GM23338 (cell line): ENCODE data around the gene CDK10. TPM values are rescaled to one million over a fixed set of nuclear protein-coding genes. Genes with fewer than 3 reads are reported as not detected.

ENCODE experiments used
- ATAC-seq: fragments of 200-7000 bp; cut with Tn5 transposase; 3 replicates; pipeline ENCODE4 v1.9.1; 2020
- DNase-seq: peaks from one replicate; pipeline ENCODE4 v3.0.0-alpha.2; 2015; ENCODE audit warnings: low spot score
- H2AFZ ChIP-seq: fragments of 200-600 bp; sonication (generic); 2 replicates; pipeline ENCODE4 v1.8.0; 2016; ENCODE audit warnings: antibody characterized with exemption, mild to moderate bottlenecking, moderate library complexity
- H3F3A ChIP-seq: fragments of 200-600 bp; sonication (generic); replicated peaks from 2 replicates; pipeline ENCODE4 v1.8.0; 2017; ENCODE audit warnings: antibody characterized with exemption, mixed run types, low read depth
- H3K27ac ChIP-seq: fragments of 200-600 bp; sonication (generic); 2 replicates; pipeline ENCODE4 v1.6.1; 2016; ENCODE audit warnings: low read depth
- H3K27me3 ChIP-seq: fragments of 200-600 bp; sonication (generic); 2 replicates; pipeline ENCODE4 v1.8.0; 2016; ENCODE audit warnings: mild to moderate bottlenecking, mixed run types, moderate library complexity; ENCODE audit not compliant: insufficient read depth
- H3K36me3 ChIP-seq: fragments of 200-600 bp; sonication (generic); 2 replicates; pipeline ENCODE4 v1.8.0; 2016; ENCODE audit warnings: mild to moderate bottlenecking; ENCODE audit not compliant: insufficient read depth
- H3K4me1 ChIP-seq: fragments of 200-600 bp; sonication (generic); 2 replicates; pipeline ENCODE4 v1.8.0; 2016; ENCODE audit warnings: mild to moderate bottlenecking, moderate library complexity; ENCODE audit not compliant: insufficient read depth
- H3K4me2 ChIP-seq: fragments of 200-600 bp; sonication (generic); 2 replicates; pipeline ENCODE4 v1.7.1; 2017; ENCODE audit warnings: mixed run types
- H3K4me3 ChIP-seq: fragments of 200-600 bp; sonication (generic); 2 replicates; pipeline ENCODE4 v1.6.1; 2016; ENCODE audit warnings: mixed run types
- H3K79me2 ChIP-seq: fragments of 200-600 bp; sonication (generic); replicated peaks from 2 replicates; pipeline ENCODE4 v1.8.0; 2017; ENCODE audit warnings: mild to moderate bottlenecking; ENCODE audit not compliant: insufficient read depth
- H3K9me2 ChIP-seq: fragments of 200-600 bp; sonication (generic); 2 replicates; pipeline ENCODE4 v1.8.0; 2017; ENCODE audit not compliant: insufficient read depth
- H4K20me1 ChIP-seq: fragments of 200-600 bp; sonication (generic); replicated peaks from 2 replicates; pipeline ENCODE4 v1.8.0; 2017; ENCODE audit warnings: mild to moderate bottlenecking; ENCODE audit not compliant: insufficient read depth
- H3K27ac Mint-ChIP-seq: 2 replicates; pipeline ENCODE4 v1.8.0; 2020; ENCODE audit warnings: inconsistent platforms, mild to moderate bottlenecking, moderate library complexity, mixed read lengths
- H3K27me3 Mint-ChIP-seq: 3 replicates; pipeline ENCODE4 v1.8.0; 2022; ENCODE audit warnings: low read depth, mild to moderate bottlenecking, moderate library complexity, mixed read lengths, inconsistent platforms; ENCODE audit not compliant: insufficient read depth, poor library complexity
- H3K36me3 Mint-ChIP-seq: 3 replicates; pipeline ENCODE4 v1.8.0; 2021; ENCODE audit warnings: low read depth, mild to moderate bottlenecking, inconsistent platforms, moderate library complexity, mixed read lengths
- H3K4me1 Mint-ChIP-seq: 3 replicates; pipeline ENCODE4 v1.8.0; 2020; ENCODE audit warnings: mild to moderate bottlenecking, inconsistent platforms, mixed read lengths
- H3K4me3 Mint-ChIP-seq: 3 replicates; pipeline ENCODE4 v1.8.0; 2021; ENCODE audit warnings: moderate library complexity, mild to moderate bottlenecking, inconsistent platforms, mixed read lengths
- H3K9me3 Mint-ChIP-seq: 3 replicates; pipeline ENCODE4 v1.8.0; 2020; ENCODE audit warnings: moderate library complexity, mild to moderate bottlenecking, inconsistent platforms, mixed read lengths
- CTCF ChIP-seq, 2 experiments: fragments of 200-600 bp in 1 of 2; sonication (generic) in 1 of 2; conservative IDR thresholded peaks; 2 replicates each; pipeline versions ENCODE4 v1.5.1 to v1.6.1; 2016 to 2017; ENCODE audit warnings: antibody characterized with exemption in 2 of 2, low read depth in 2 of 2, mild to moderate bottlenecking in 2 of 2, moderate library complexity in 1 of 2
- EZH2 ChIP-seq: fragments of 200-600 bp; sonication (generic); IDR thresholded peaks from one replicate; pipeline ENCODE4 v1.8.0; 2017; ENCODE audit warnings: antibody characterized with exemption, mild to moderate bottlenecking, low read depth; ENCODE audit not compliant: unreplicated experiment
- EZH2phosphoT487 ChIP-seq: fragments of 200-600 bp; sonication (generic); IDR thresholded peaks from one replicate; pipeline ENCODE4 v1.8.1; 2018; ENCODE audit warnings: antibody characterized with exemption; ENCODE audit not compliant: unreplicated experiment
- NANOG ChIP-seq: IDR thresholded peaks from 2 replicates; pipeline ENCODE4 v1.6.1; 2016; ENCODE audit warnings: antibody characterized with exemption, borderline replicate concordance
- POLR2AphosphoS5 ChIP-seq: IDR thresholded peaks from 2 replicates; pipeline ENCODE4 v1.6.1; 2016; ENCODE audit warnings: antibody characterized with exemption, low read depth
- ZNF114 ChIP-seq: fragments of 250-450 bp; sonication (Bioruptor Pico); IDR thresholded peaks from 2 replicates; pipeline ENCODE4 v1.5.0; 2020; ENCODE audit warnings: mild to moderate bottlenecking, moderate library complexity
- ZNF331 ChIP-seq: fragments of 250-450 bp; sonication (Bioruptor Pico); IDR thresholded peaks from 2 replicates; pipeline ENCODE4 v1.5.0; 2020; ENCODE audit warnings: low read depth, mild to moderate bottlenecking, moderate library complexity
- ZNF462 ChIP-seq: fragments of 250-450 bp; sonication (Bioruptor Pico); IDR thresholded peaks from 2 replicates; pipeline ENCODE4 v1.5.0; 2020; ENCODE audit warnings: mild to moderate bottlenecking, moderate library complexity
- polyA plus RNA-seq: library from polyadenylated mRNA; unstranded; fragments of >200 nt; fragmentation: Nextera tagmentation; extraction: Ambion mirVana; gene quantifications from 2 replicates; pipeline ENCODE4 v1.2.1, GENCODE V29; 2016
- total RNA-seq: library from RNA; depleted of rRNA; stranded (reverse); fragments of >200 nt; shearing (Covaris generic); gene quantifications from 2 replicates; pipeline ENCODE4 v1.2.3, GENCODE V29; 2014
- TF ChIP-seq, protein P1 (sequence below): IDR thresholded peaks from one replicate; pipeline ENCODE4 v1.6.1; 2018; ENCODE audit warnings: antibody characterized with exemption; ENCODE audit not compliant: unreplicated experiment

Gene CDK10
- total and polyA plus RNA-seq, 2 experiments from 2014 or later: 64.6 to 88.0 TPM

- Histone ChIP-seq H3K4me1 (peaks cover 7% of the 10 kb centered on the region; the same call in 1 of the 2 replicates), H2AFZ (no peak overlapping the region), H4K20me1 (peaks cover 4% of the 10 kb centered on the region; the same call in 1 of the 2 replicates), H3F3A (no peaks in the 10 kb centered on the region), H3K79me2 (peaks cover 49% of the 10 kb centered on the region), H3K4me2 (peak overlapping the region; percentile 98), H3K9me2 (no peaks in the 10 kb centered on the region), H3K27ac (no peak overlapping the region), H3K36me3 (peaks cover 12% of the 10 kb centered on the region), H3K27me3 (no peaks in the 10 kb centered on the region), H3K4me3 (peak overlapping the region; percentile 95)
- Mint-ChIP-seq H3K4me1 (peaks cover 8% of the 10 kb centered on the region), H3K36me3 (peaks cover 30% of the 10 kb centered on the region), H3K4me3 (peak overlapping the region; percentile 90), H3K27me3 (peaks cover 6% of the 10 kb centered on the region), H3K27ac (no peak overlapping the region), H3K9me3 (no peaks in the 10 kb centered on the region)
- TF ChIP-seq ZNF331 (CRISPR knock-in tag): no peak
- TF ChIP-seq, protein P1, sequence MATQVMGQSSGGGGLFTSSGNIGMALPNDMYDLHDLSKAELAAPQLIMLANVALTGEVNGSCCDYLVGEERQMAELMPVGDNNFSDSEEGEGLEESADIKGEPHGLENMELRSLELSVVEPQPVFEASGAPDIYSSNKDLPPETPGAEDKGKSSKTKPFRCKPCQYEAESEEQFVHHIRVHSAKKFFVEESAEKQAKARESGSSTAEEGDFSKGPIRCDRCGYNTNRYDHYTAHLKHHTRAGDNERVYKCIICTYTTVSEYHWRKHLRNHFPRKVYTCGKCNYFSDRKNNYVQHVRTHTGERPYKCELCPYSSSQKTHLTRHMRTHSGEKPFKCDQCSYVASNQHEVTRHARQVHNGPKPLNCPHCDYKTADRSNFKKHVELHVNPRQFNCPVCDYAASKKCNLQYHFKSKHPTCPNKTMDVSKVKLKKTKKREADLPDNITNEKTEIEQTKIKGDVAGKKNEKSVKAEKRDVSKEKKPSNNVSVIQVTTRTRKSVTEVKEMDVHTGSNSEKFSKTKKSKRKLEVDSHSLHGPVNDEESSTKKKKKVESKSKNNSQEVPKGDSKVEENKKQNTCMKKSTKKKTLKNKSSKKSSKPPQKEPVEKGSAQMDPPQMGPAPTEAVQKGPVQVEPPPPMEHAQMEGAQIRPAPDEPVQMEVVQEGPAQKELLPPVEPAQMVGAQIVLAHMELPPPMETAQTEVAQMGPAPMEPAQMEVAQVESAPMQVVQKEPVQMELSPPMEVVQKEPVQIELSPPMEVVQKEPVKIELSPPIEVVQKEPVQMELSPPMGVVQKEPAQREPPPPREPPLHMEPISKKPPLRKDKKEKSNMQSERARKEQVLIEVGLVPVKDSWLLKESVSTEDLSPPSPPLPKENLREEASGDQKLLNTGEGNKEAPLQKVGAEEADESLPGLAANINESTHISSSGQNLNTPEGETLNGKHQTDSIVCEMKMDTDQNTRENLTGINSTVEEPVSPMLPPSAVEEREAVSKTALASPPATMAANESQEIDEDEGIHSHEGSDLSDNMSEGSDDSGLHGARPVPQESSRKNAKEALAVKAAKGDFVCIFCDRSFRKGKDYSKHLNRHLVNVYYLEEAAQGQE: no peak
- TF ChIP-seq CTCF (conservative IDR thresholded peaks at IDR 0.05; ENCODE audit: low read depth in 2 of 2): no peak
- TF ChIP-seq ZNF462 (CRISPR knock-in tag): no peak
- TF ChIP-seq ZNF114 (CRISPR knock-in tag): no peak
- no peak for TF ChIP-seq EZH2phosphoT487
- TF ChIP-seq NANOG: no peak
- no peak for TF ChIP-seq POLR2AphosphoS5
- no peak for TF ChIP-seq EZH2
- DNase-seq (no peak), ATAC-seq (no peak)
Observed at GRCh38 chr16:89656435-89657121, 29.9 kb upstream of the CDK10 start.
